Activated CD8-positive, alpha-beta T cell treated with anti-CD3 and anti-CD28 coated beads for 36 hours (primary cell): ENCODE measurements around the gene B9D1. TPM values are rescaled to one million over a fixed set of nuclear protein-coding genes. Genes with fewer than 3 reads are reported as not detected.

Experiments
- ATAC-seq: fragments of 200-7000 bp; cut with Tn5 transposase; one replicate; pipeline ENCODE4 v1.10.0; 2021; ENCODE audit warnings: mild to moderate bottlenecking, moderate library complexity
- CTCF ChIA-PET: fragments of 350-600 bp; sonication (Branson Sonifier 250); formaldehyde crosslinking; loops from one replicate; lab custom pipeline; 2021; ENCODE audit warnings: antibody characterized with exemption; lab: Charles Lee
- POLR2A ChIA-PET: fragments of 350-600 bp; sonication (Branson Sonifier 250); formaldehyde crosslinking; loops from one replicate; lab custom pipeline; 2021; ENCODE audit warnings: antibody characterized with exemption; lab: Charles Lee
- DNase-seq: peaks from one replicate; pipeline ENCODE4 v3.0.0-alpha.2; 2020
- H3K27ac Mint-ChIP-seq: one replicate; pipeline ENCODE4 v1.8.0; 2021; ENCODE audit warnings: mild to moderate bottlenecking, mixed read lengths
- H3K27me3 Mint-ChIP-seq: one replicate; pipeline ENCODE4 v1.8.0; 2021; ENCODE audit warnings: mixed read lengths
- H3K36me3 Mint-ChIP-seq: one replicate; pipeline ENCODE4 v1.8.0; 2021; ENCODE audit warnings: low read depth, mixed read lengths
- H3K4me1 Mint-ChIP-seq: one replicate; pipeline ENCODE4 v1.8.0; 2021; ENCODE audit warnings: low read depth, mixed read lengths
- H3K4me3 Mint-ChIP-seq: one replicate; pipeline ENCODE4 v1.8.0; 2021; ENCODE audit warnings: mild to moderate bottlenecking, moderate library complexity, mixed read lengths
- H3K9me3 Mint-ChIP-seq: one replicate; pipeline ENCODE4 v1.8.0; 2021; ENCODE audit warnings: mixed read lengths
- CTCF ChIP-seq: fragments of 200-600 bp; IDR thresholded peaks from one replicate; pipeline ENCODE4 v1.8.0; 2022; ENCODE audit warnings: antibody characterized with exemption, mild to moderate bottlenecking
- intact Hi-C: fragments of 100-400 bp; cut with micrococcal nuclease; formaldehyde crosslinking; loops from one replicate; pipeline ENCODE4 v1.10.0; 2022
- total RNA-seq, 2 experiments: library from RNA; stranded (reverse); gene quantifications; one replicate each; pipeline ENCODE4 v1.2.3, GENCODE V29; 2021

Gene B9D1
- total RNA-seq, 2 experiments from 2014 or later: 7.2 to 9.4 TPM

GRCh38 chr17:19368229-19368628 lies 5.7 kb upstream of the B9D1 start:
- ChIA-PET POLR2A (no interaction called here), CTCF (interaction anchor here (1.7 to 7.8 kb wide), 2 partner anchors 10 to 80 kb away, joined by 3 to 133 read pairs; partner anchors contain the start of gene MAPK7)
- Mint-ChIP-seq H3K4me3 (no peak overlapping the region), H3K27me3 (no peaks in the 10 kb centered on the region), H3K9me3 (no peaks in the 10 kb centered on the region), H3K36me3 (no peaks in the 10 kb centered on the region), H3K4me1 (peaks cover 29% of the 10 kb centered on the region), H3K27ac (no peak overlapping the region)
- DNase-seq (no peak), ATAC-seq (no peak)
- intact Hi-C loops: no loop called here
- TF ChIP-seq CTCF: no peak

DNA sequence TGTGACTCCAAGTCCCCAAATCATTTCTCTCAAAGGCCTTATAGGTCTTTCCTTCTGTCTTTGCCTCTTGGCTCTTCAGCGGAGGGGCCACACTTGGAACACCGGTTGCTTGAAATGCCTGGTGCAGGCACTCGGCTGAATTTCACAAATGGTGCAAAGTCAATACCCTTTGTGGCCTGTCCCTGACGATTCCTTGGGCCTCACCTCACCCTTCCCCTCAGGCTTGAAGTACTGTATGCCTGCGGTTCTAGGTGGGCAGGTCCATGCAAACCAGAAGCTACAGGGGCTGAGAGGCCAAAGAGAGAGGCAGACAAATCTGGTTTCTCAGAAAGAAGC lies 4.1 kb upstream of the B9D1 start:
- ATAC-seq (no peak), DNase-seq (no peak)
- no peak overlapping the region for H3K27ac Mint-ChIP-seq
- POLR2A ChIA-PET: no interaction called here
- no peaks in the 10 kb centered on the region for H3K36me3 Mint-ChIP-seq
- CTCF ChIA-PET: interaction anchor here (1.0 to 7.8 kb wide), 3 partner anchors 11 to 88 kb away, joined by 3 to 133 read pairs (median 8); partner anchors contain the start of gene MAPK7
- H3K27me3 Mint-ChIP-seq: peaks cover 1% of the 10 kb centered on the region
- no peak for TF ChIP-seq CTCF
- H3K4me3 Mint-ChIP-seq: no peak overlapping the region
- H3K9me3 Mint-ChIP-seq: no peaks in the 10 kb centered on the region
- peaks cover 26% of the 10 kb centered on the region for H3K4me1 Mint-ChIP-seq
- intact Hi-C loops: no loop called here

GRCh38 chr17:19365833-19366636 lies 3.5 kb upstream of the B9D1 start:
- H3K4me1 Mint-ChIP-seq: peaks cover 24% of the 10 kb centered on the region
- no peak overlapping the region for H3K4me3 Mint-ChIP-seq
- intact Hi-C loops: no loop called here
- no peaks in the 10 kb centered on the region for H3K9me3 Mint-ChIP-seq
- DNase-seq (no peak), ATAC-seq (no peak)
- POLR2A ChIA-PET: interaction anchor here (0.6 to 1.1 kb wide), 2 partner anchors 42 to 50 kb away, joined by 3 to 4 read pairs; no protein-coding TSS in a partner anchor
- TF ChIP-seq CTCF: no peak
- CTCF ChIA-PET: interaction anchor here (0.6 to 7.8 kb wide), 6 partner anchors 8 to 89 kb away, joined by 3 to 133 read pairs (median 4); partner anchors contain the start of gene MAPK7
- H3K36me3 Mint-ChIP-seq: no peaks in the 10 kb centered on the region
- H3K27me3 Mint-ChIP-seq: peaks cover 4% of the 10 kb centered on the region
- H3K27ac Mint-ChIP-seq: no peak overlapping the region

- H3K27me3 Mint-ChIP-seq: peaks cover 4% of the 10 kb centered on the region
- H3K27ac Mint-ChIP-seq: no peak overlapping the region
- peaks cover 19% of the 10 kb centered on the region for H3K4me1 Mint-ChIP-seq
- ATAC-seq (no peak), DNase-seq (no peak)
- intact Hi-C loops: no loop called here
- no peak for TF ChIP-seq CTCF
- CTCF ChIA-PET: interaction anchor here (0.6 to 7.8 kb wide), 6 partner anchors 9 to 89 kb away, joined by 3 to 133 read pairs (median 4); partner anchors contain the start of gene MAPK7
- no peaks in the 10 kb centered on the region for H3K9me3 Mint-ChIP-seq
- H3K4me3 Mint-ChIP-seq: no peak overlapping the region
- H3K36me3 Mint-ChIP-seq: no peaks in the 10 kb centered on the region
- POLR2A ChIA-PET: interaction anchor here (0.6 to 1.1 kb wide), 3 partner anchors 10 to 51 kb away, joined by 3 to 4 read pairs (median 3); no protein-coding TSS in a partner anchor
Observed at GRCh38 chr17:19365499-19365817, 2.9 kb upstream of the B9D1 start.
